HEK293 (cell line): ENCODE results near the gene TRIM40.

Experiments used
- ATF2 ChIP-seq: fragments of 450-650 bp; formaldehyde crosslinking; IDR thresholded peaks from 2 replicates; pipeline ENCODE4 v1.5.1; 2016; ENCODE audit warnings: missing biosample characterization, missing genetic modification characterization, low read depth
- CTCF ChIP-seq: fragments of 450-650 bp; formaldehyde crosslinking; IDR thresholded peaks from 2 replicates; pipeline ENCODE4 v1.5.1; 2016; ENCODE audit warnings: missing biosample characterization, missing genetic modification characterization
- GLI4 ChIP-seq: fragments of 450-650 bp; formaldehyde crosslinking; IDR thresholded peaks from 2 replicates; pipeline ENCODE4 v1.5.1; 2016; ENCODE audit warnings: missing biosample characterization, missing genetic modification characterization
- ZBTB1 ChIP-seq: fragments of 450-650 bp; formaldehyde crosslinking; IDR thresholded peaks from 2 replicates; pipeline ENCODE4 v1.5.1; 2016; ENCODE audit warnings: missing biosample characterization, missing genetic modification characterization
- ZNF223 ChIP-seq: fragments of 450-650 bp; formaldehyde crosslinking; IDR thresholded peaks from 2 replicates; pipeline ENCODE4 v1.5.1; 2016; ENCODE audit warnings: missing biosample characterization, missing genetic modification characterization
- ZNF24 ChIP-seq: fragments of 450-650 bp; formaldehyde crosslinking; IDR thresholded peaks from 2 replicates; pipeline ENCODE4 v1.5.1; 2016; ENCODE audit warnings: missing biosample characterization, missing genetic modification characterization

DNA sequence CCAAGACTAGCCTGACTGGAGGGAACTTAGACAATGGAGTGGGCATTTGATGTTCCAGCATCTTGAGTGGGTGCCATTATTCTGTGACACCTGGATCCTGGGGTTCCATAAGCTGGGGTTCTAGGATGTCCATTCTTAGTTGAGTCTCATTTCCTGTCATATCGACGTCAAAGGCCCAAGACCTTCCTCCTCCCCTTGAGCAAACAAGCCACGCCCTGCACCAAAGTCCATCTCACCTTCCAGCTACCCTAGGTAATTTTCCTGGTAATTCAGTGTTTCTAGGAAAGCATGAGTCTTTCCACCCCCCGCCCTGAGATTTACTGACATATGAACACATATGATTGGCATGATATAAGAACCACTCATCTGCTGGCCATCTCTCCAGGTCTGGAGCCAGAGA, at the start of gene TRIM40:
- TF ChIP-seq ZNF223 (tag by site-specific recombination): no peak
- no peak for TF ChIP-seq ZNF24 (tag by site-specific recombination)
- no peak for TF ChIP-seq ATF2 (tag by site-specific recombination)
- TF ChIP-seq ZBTB1: no peak
- no peak for TF ChIP-seq CTCF (tag by site-specific recombination)
- TF ChIP-seq GLI4: no peak
